ENCODE measurements around the gene PDZK1IP1. TPM values are rescaled to one million over a fixed set of nuclear protein-coding genes. Genes with fewer than 3 reads are reported as not detected.

The PDZK1IP1 gene
- total and polyA plus RNA-seq, 2 of the 13 experiments (the other 11 are each of a cell fraction or from before 2014, with no cell fraction given) = 0.24 to 1.6 TPM

GRCh38 chr1:47179017-47179987 is 10.5 kb downstream of the PDZK1IP1 start (continued):
- TF ChIP-seq TMF1 (CRISPR knock-in tag; IDR thresholded peaks at IDR 0.05; ENCODE audit: low read depth) (no peak), ZNF773 (CRISPR knock-in tag; IDR thresholded peaks at IDR 0.05; ENCODE audit: borderline replicate concordance) (no peak), NFATC3 (CRISPR knock-in tag; IDR thresholded peaks at IDR 0.05) (no peak), SALL1 (CRISPR knock-in tag; IDR thresholded peaks at IDR 0.05) (peak; percentile 73; the same call in 1 of the 2 replicates), NFRKB (IDR thresholded peaks at IDR 0.05) (no peak), JUNB (CRISPR knock-in tag; IDR thresholded peaks at IDR 0.05; ENCODE audit: borderline replicate concordance) (no peak), KAT8 (CRISPR knock-in tag; IDR thresholded peaks at IDR 0.05) (peak; percentile 95), ATM (IDR thresholded peaks at IDR 0.05; ENCODE audit: borderline replicate concordance) (no peak), RXRB (CRISPR knock-in tag; IDR thresholded peaks at IDR 0.05; ENCODE audit: borderline replicate concordance) (peak; percentile 58; the same call in 1 of the 2 replicates), RAD21 (CRISPR knock-in tag; IDR thresholded peaks at IDR 0.05) (peak; percentile 97), HDAC1 (CRISPR knock-in tag; IDR thresholded peaks at IDR 0.05) (peak; percentile 90), ZNF362 (CRISPR knock-in tag; IDR thresholded peaks at IDR 0.05; ENCODE audit: borderline replicate concordance) (peak; percentile 40; the same call in 1 of the 2 replicates), DNMT3B (CRISPR knock-in tag; conservative IDR thresholded peaks at IDR 0.05) (0 out of 2 replicates have a peak, but pooled peaks have one; percentile 43), HHEX (CRISPR knock-in tag; IDR thresholded peaks at IDR 0.05) (no peak), ZNF292 (CRISPR knock-in tag; IDR thresholded peaks at IDR 0.05; ENCODE audit: borderline replicate concordance, low read depth) (peak; percentile 14; the same call in 1 of the 2 replicates)
- TF ChIP-seq, protein P1, sequence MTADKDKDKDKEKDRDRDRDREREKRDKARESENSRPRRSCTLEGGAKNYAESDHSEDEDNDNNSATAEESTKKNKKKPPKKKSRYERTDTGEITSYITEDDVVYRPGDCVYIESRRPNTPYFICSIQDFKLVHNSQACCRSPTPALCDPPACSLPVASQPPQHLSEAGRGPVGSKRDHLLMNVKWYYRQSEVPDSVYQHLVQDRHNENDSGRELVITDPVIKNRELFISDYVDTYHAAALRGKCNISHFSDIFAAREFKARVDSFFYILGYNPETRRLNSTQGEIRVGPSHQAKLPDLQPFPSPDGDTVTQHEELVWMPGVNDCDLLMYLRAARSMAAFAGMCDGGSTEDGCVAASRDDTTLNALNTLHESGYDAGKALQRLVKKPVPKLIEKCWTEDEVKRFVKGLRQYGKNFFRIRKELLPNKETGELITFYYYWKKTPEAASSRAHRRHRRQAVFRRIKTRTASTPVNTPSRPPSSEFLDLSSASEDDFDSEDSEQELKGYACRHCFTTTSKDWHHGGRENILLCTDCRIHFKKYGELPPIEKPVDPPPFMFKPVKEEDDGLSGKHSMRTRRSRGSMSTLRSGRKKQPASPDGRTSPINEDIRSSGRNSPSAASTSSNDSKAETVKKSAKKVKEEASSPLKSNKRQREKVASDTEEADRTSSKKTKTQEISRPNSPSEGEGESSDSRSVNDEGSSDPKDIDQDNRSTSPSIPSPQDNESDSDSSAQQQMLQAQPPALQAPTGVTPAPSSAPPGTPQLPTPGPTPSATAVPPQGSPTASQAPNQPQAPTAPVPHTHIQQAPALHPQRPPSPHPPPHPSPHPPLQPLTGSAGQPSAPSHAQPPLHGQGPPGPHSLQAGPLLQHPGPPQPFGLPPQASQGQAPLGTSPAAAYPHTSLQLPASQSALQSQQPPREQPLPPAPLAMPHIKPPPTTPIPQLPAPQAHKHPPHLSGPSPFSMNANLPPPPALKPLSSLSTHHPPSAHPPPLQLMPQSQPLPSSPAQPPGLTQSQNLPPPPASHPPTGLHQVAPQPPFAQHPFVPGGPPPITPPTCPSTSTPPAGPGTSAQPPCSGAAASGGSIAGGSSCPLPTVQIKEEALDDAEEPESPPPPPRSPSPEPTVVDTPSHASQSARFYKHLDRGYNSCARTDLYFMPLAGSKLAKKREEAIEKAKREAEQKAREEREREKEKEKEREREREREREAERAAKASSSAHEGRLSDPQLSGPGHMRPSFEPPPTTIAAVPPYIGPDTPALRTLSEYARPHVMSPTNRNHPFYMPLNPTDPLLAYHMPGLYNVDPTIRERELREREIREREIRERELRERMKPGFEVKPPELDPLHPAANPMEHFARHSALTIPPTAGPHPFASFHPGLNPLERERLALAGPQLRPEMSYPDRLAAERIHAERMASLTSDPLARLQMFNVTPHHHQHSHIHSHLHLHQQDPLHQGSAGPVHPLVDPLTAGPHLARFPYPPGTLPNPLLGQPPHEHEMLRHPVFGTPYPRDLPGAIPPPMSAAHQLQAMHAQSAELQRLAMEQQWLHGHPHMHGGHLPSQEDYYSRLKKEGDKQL (CRISPR knock-in tag; IDR thresholded peaks at IDR 0.05; ENCODE audit: low read depth) = no peak
- TF ChIP-seq, protein P2, sequence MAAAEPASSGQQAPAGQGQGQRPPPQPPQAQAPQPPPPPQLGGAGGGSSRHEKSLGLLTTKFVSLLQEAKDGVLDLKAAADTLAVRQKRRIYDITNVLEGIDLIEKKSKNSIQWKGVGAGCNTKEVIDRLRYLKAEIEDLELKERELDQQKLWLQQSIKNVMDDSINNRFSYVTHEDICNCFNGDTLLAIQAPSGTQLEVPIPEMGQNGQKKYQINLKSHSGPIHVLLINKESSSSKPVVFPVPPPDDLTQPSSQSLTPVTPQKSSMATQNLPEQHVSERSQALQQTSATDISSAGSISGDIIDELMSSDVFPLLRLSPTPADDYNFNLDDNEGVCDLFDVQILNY (CRISPR knock-in tag; conservative IDR thresholded peaks at IDR 0.05) = no peak

All from HepG2 (cell line).